ENCODE data around the gene RNF121. TPM values are rescaled to one million over a fixed set of nuclear protein-coding genes. Genes with fewer than 3 reads are reported as not detected.

RNF121 gene
- total and polyA plus RNA-seq, 12 donors, result 8.3 to 25.7 (median 19.2) TPM

DNA sequence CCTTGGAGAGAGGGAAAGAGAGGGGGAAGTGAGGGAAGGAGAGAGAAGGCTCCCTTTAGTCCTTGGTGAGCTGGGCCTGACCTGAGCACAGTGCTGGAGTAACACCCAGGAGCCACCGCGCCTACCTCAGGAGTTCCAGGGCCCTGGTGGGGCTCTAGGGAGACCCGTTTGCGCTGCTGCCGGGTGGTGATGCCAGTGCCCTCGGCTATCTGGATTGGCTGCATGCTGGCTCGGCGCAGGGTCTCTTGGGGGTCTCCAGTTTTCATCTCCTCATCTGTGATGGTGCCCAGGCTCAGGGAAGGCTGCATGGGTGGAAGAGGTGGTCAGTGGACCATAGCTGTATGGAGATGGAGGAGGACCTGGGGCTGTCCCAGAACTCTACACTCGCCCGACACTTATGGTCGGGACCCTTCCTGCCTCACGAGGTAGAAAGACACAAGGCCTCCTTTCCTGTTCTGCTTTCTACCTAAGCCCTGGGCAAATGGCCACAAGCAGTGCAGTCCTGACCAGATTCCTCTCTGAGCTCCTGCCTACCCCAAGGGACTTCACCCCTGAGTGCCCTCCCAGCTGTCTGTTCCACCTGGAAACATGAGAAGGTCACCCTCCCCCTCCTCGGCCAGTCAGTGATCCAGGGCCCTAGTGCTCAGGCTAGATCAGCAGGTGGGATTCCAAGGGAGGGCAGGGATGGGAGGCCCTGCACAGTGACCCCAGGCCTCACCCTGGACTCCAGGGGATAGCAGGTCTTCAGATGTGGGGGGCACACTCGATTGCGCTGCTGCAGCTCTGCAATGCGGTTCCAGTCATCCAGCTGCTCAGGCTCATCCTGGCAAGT lies 75.9 kb downstream of the RNF121 start:
- H3K36me3 ChIP-seq, result peaks cover 0 to 99% (median 68%) of the 10 kb centered on the region in 9 donors
- H3K27ac ChIP-seq, result no peak overlapping the region
- intact Hi-C loops (cut with DNase I), result no loop called here
- TF ChIP-seq, protein P1, sequence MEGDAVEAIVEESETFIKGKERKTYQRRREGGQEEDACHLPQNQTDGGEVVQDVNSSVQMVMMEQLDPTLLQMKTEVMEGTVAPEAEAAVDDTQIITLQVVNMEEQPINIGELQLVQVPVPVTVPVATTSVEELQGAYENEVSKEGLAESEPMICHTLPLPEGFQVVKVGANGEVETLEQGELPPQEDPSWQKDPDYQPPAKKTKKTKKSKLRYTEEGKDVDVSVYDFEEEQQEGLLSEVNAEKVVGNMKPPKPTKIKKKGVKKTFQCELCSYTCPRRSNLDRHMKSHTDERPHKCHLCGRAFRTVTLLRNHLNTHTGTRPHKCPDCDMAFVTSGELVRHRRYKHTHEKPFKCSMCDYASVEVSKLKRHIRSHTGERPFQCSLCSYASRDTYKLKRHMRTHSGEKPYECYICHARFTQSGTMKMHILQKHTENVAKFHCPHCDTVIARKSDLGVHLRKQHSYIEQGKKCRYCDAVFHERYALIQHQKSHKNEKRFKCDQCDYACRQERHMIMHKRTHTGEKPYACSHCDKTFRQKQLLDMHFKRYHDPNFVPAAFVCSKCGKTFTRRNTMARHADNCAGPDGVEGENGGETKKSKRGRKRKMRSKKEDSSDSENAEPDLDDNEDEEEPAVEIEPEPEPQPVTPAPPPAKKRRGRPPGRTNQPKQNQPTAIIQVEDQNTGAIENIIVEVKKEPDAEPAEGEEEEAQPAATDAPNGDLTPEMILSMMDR (IDR thresholded peaks at IDR 0.05), result no peak
- no peak for DNase-seq
- no peaks in the 10 kb centered on the region for H3K27me3 ChIP-seq
- H3K4me3 ChIP-seq, result no peak overlapping the region
- no peak for ATAC-seq
- peaks cover 0 to 31% (median 10%) of the 10 kb centered on the region in 9 donors for H3K4me1 ChIP-seq
- 85 to 89% methylated on average over 16 of the region's 16 CpGs for WGBS, 2 donors
- no peaks in the 10 kb centered on the region for H3K9me3 ChIP-seq

DNA sequence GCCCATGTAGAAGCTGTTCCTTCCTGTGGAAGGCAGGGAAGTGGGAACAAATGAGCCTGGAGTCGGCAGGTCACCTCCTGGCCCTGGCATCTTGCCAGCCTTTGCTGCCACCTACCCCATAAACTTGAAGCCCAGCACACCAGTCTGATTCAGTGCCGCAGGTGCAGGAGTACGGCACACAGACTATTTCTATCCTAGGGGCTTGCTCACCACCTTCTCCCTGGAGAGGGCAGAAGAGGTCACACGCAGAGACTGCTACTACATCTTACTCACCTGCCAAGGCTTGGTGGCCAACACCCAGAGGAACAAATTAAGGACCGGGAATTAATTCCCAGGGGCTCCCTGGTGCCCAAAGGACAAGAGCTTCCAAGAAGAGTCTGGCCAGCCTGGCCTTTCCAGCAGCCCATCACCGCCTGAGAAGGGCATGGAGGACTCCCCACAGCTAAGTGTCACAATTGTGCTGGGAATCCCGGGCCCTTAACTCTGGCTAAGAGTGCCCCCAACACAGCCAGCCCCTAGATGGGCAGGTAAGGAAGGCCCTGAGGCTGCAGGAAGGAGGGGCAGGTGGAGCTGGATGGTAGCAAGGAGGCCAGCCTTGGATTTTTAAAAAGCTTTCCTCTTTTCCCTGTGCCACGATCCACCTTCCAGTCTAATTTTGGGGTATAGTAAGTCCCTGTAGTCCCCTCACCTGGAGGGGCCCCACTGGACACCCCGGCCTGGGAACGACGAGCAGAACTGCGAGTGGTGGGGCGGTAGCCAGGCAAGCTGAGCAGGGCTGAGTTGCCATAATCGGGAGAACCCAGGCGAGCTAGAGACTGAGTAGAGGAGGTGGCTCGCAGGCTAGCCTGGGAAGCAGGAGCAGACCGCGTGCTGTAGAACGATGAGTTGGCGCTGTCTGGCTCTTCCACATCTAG lies 76.8 kb downstream of the RNF121 start:
- intact Hi-C loops (cut with DNase I), result no loop called here
- WGBS, 2 donors, result 76 to 85% methylated on average over 20 of the region's 20 CpGs
- H3K27ac ChIP-seq, result no peak overlapping the region

DNA sequence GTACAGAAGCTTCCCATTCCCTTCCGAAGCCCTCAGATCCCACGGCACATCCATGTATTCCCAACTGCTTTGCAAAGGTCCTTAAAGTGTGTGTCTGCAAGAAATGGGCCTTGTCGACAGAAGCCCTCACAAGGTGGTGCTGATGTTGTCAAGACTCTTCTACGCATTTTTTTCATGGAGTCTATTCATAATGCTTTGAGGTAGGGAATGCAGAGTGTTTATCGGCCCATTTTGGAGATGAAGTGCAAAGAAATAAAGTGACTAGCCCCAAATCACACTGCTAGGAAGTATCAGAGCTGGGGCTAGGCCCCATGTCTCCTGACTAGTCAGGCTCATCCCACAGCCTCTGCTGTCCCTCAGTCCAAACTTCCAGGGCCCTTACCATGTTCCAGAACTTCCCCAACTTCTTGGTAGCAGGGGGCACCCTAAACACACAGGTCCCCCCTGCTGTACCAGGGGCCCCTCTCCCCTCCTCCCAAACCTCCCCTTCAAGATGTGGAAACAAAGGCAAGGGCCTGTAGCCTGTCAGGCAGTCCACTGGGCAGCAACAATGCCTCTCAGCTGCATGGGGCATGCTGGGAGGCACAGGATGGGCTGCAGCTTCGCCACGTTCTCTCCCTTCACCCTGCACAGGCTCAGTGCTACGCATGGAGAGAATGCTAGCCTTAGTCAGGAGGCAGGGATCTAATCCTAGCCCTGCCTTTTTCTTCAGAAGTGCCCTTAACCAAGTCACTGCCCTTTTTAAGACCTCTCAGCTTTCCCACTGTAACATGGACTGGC lies 77.7 kb downstream of the RNF121 start:
- Histone ChIP-seq H3K4me3 (no peak overlapping the region), H3K36me3 (peaks cover 0 to 100% (median 85%) of the 10 kb centered on the region in 9 donors), H3K27me3 (no peaks in the 10 kb centered on the region), H3K27ac (no peak overlapping the region), H3K4me1 (peaks cover 4 to 19% (median 13%) of the 10 kb centered on the region in 9 donors), H3K9me3 (no peaks in the 10 kb centered on the region)
- ATAC-seq (no peak), DNase-seq (no peak)
- TF ChIP-seq, protein P1 (IDR thresholded peaks at IDR 0.05), result no peak
- intact Hi-C loops (cut with DNase I), result no loop called here
- WGBS, 2 donors, result 72 to 78% methylated on average over 8 of the region's 8 CpGs

More for the DNA sequence above, 76.8 kb downstream of the RNF121 start:
- Histone ChIP-seq H3K36me3 (peaks cover 0 to 100% (median 77%) of the 10 kb centered on the region in 9 donors), H3K4me1 (peaks cover 0 to 23% (median 7%) of the 10 kb centered on the region in 9 donors), H3K9me3 (no peaks in the 10 kb centered on the region), H3K4me3 (no peak overlapping the region), H3K27me3 (no peaks in the 10 kb centered on the region)
- TF ChIP-seq, protein P1 (IDR thresholded peaks at IDR 0.05), result no peak
- ATAC-seq (no peak), DNase-seq (no peak)

- peaks cover 0 to 100% (median 88%) of the 10 kb centered on the region in 9 donors for H3K36me3 ChIP-seq
- H3K4me1 ChIP-seq, result peaks cover 8 to 23% (median 15%) of the 10 kb centered on the region in 9 donors
- ATAC-seq (no peak), DNase-seq (no peak)
- intact Hi-C loops (cut with DNase I), result no loop called here
- no peaks in the 10 kb centered on the region for H3K9me3 ChIP-seq
- H3K27ac ChIP-seq, result no peak overlapping the region
- H3K4me3 ChIP-seq, result no peak overlapping the region
- no peaks in the 10 kb centered on the region for H3K27me3 ChIP-seq
- WGBS, 2 donors, result 85 to 87% methylated on average over 15 of the region's 15 CpGs
- TF ChIP-seq, protein P1 (IDR thresholded peaks at IDR 0.05), result no peak
Observed at GRCh38 chr11:72007089-72007476, 78.2 kb downstream of the RNF121 start.

Data from heart right ventricle (tissue), 16 donors.